Non-pigmented ciliary epithelial cell (primary cell): ENCODE results near the gene SP3.

ENCODE experiments used
- DNase-seq: peaks from one replicate; pipeline ENCODE4 v3.0.0-alpha.2; 2010; ENCODE audit warnings: low read depth

SP3 gene

GRCh38 chr2:173966274-173967098 is 1.3 kb upstream of the SP3 start:
- DNase-seq = no peak

GRCh38 chr2:173964565-173965371 is 405 bp downstream of the SP3 start:
- no peak for DNase-seq

- DNase-seq = no peak
Observed at GRCh38 chr2:173963817-173964564, 1.2 kb downstream of the SP3 start.

GRCh38 chr2:173963323-173963816 is 1.8 kb downstream of the SP3 start:
- no peak for DNase-seq

- DNase-seq = no peak
Observed at GRCh38 chr2:173962583-173963110, 2.5 kb downstream of the SP3 start.

GRCh38 chr2:173962031-173962430 is 3.1 kb downstream of the SP3 start:
- DNase-seq = no peak

- DNase-seq = no peak
Observed at GRCh38 chr2:173961346-173961705, 3.8 kb downstream of the SP3 start.

- no peak for DNase-seq
Observed at GRCh38 chr2:173959909-173960308, 5.3 kb downstream of the SP3 start.

GRCh38 chr2:173959358-173959884 is 5.8 kb downstream of the SP3 start:
- no peak for DNase-seq

- no peak for DNase-seq
Observed at GRCh38 chr2:173958198-173958846, 6.9 kb downstream of the SP3 start.

- no peak for DNase-seq
Observed at GRCh38 chr2:173957517-173957916, 7.7 kb downstream of the SP3 start.

- no peak for DNase-seq
Observed at GRCh38 chr2:173956454-173956853, 8.7 kb downstream of the SP3 start.

GRCh38 chr2:173955867-173956266 is 9.3 kb downstream of the SP3 start:
- no peak for DNase-seq

GRCh38 chr2:173955004-173955403 is 10.2 kb downstream of the SP3 start:
- DNase-seq = no peak

GRCh38 chr2:173953047-173953424 is 12.1 kb downstream of the SP3 start:
- no peak for DNase-seq

GRCh38 chr2:173952267-173953046 is 12.7 kb downstream of the SP3 start:
- no peak for DNase-seq

- DNase-seq = no peak
Observed at GRCh38 chr2:173948842-173949241, 16.3 kb downstream of the SP3 start.

- no peak for DNase-seq
Observed at GRCh38 chr2:173948198-173948597, 17.0 kb downstream of the SP3 start.

- no peak for DNase-seq
Observed at GRCh38 chr2:173947131-173947530, 18.0 kb downstream of the SP3 start.

GRCh38 chr2:173943738-173944137 is 21.4 kb downstream of the SP3 start:
- DNase-seq = no peak
